Thoracic aorta (tissue), 2 donors: ENCODE data around the gene NPHP3. TPM values are rescaled to one million over a fixed set of nuclear protein-coding genes. Genes with fewer than 3 reads are reported as not detected.

Experiments
- ATAC-seq: fragments of 150-250 bp; one replicate; pipeline ENCODE4 v1.8.0; 2017; ENCODE audit warnings: low read depth; ENCODE audit not compliant: insufficient number of reproducible peaks, low FRiP score
- DNase-seq: peaks from one replicate; pipeline ENCODE4 v3.0.0-alpha.2; 2020; ENCODE audit warnings: low spot score
- H3K27ac ChIP-seq, 2 donors: fragments of 200-600 bp; sonication (generic); 1 replicate in 1 of 2; 2 replicates in 1 of 2; pipeline ENCODE4 v1.5.1; 2016; ENCODE audit warnings: mild to moderate bottlenecking in 2 of 2, moderate library complexity in 2 of 2
- H3K27me3 ChIP-seq: fragments of 200-600 bp; sonication (generic); replicated peaks from 2 replicates; pipeline ENCODE4 v1.6.0; 2016; ENCODE audit warnings: mild to moderate bottlenecking; ENCODE audit not compliant: insufficient read depth
- H3K36me3 ChIP-seq: fragments of 200-600 bp; sonication (generic); one replicate; pipeline ENCODE4 v1.5.1; 2016
- H3K4me1 ChIP-seq, 2 donors: fragments of 200-600 bp; sonication (generic); 1 replicate in 1 of 2; 2 replicates in 1 of 2; pipeline versions ENCODE4 v1.5.1 to v1.6.0; 2016; ENCODE audit warnings: low read depth in 2 of 2, mild to moderate bottlenecking in 1 of 2; ENCODE audit not compliant: control insufficient read depth in 1 of 2
- H3K4me3 ChIP-seq: fragments of 200-600 bp; sonication (generic); 2 replicates; pipeline ENCODE4 v1.5.1; 2016; ENCODE audit warnings: mild to moderate bottlenecking
- H3K9me3 ChIP-seq: fragments of 200-600 bp; sonication (generic); 2 replicates; pipeline ENCODE4 v1.5.1; 2016
- total RNA-seq, 2 donors: library from RNA; depleted of rRNA; stranded (reverse); fragments of >200 nt; gene quantifications; one replicate each; pipeline versions ENCODE4 v1.1.0 to v1.2.3, GENCODE V29; 2016
- TF ChIP-seq, protein P1 (sequence below): fragments of 200-600 bp; sonication (generic); IDR thresholded peaks from one replicate; pipeline ENCODE4 v1.5.1; 2019; ENCODE audit warnings: antibody characterized with exemption

NPHP3 gene
- total RNA-seq, 2 donors from 2014 or later: 36.3 to 99.7 TPM

DNA sequence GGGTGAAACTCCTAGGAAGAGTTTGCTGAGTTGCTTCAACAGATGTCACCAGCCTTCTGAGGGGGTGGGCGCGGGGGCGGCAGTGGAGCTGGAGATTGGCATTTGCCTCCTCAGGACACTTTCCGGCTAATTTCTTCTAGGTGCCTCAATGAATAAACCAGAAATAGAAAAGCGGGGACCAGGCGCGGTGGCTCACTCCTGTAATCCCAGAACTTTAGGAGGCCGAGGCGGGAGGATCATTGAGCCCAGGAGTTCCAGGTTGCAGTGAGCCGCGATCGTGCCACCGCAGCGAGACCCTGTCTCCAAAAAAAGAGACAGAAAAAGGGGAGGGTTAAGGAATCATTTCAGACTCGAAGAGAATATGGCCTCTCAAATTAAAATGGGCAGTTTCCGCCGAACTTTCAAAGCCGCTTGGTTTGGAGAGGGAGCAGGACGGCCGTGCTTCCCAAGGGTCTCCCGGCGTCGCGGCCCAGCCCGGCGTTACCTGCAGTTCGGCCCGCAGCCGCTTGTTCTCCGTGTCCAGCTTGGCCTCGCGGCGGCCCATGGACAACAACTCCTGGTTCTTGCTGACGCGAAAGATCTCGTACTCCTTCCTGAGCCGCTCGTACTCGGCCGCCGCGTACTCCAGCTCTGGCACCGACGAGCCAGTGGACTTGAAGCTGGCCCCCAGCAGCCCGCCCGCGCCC lies 587 bp downstream of the NPHP3 start:
- DNase-seq (peak; percentile 36), ATAC-seq (peak; percentile 16)
- Histone ChIP-seq H3K4me3 (peak overlapping the region; percentile 94), H3K4me1 (peaks cover 22 to 35% of the 10 kb centered on the region in 2 donors), H3K27me3 (no peaks in the 10 kb centered on the region), H3K27ac (peak overlapping the region; percentile 97 to 98), H3K9me3 (no peaks in the 10 kb centered on the region), H3K36me3 (no peaks in the 10 kb centered on the region)
- TF ChIP-seq, protein P1, sequence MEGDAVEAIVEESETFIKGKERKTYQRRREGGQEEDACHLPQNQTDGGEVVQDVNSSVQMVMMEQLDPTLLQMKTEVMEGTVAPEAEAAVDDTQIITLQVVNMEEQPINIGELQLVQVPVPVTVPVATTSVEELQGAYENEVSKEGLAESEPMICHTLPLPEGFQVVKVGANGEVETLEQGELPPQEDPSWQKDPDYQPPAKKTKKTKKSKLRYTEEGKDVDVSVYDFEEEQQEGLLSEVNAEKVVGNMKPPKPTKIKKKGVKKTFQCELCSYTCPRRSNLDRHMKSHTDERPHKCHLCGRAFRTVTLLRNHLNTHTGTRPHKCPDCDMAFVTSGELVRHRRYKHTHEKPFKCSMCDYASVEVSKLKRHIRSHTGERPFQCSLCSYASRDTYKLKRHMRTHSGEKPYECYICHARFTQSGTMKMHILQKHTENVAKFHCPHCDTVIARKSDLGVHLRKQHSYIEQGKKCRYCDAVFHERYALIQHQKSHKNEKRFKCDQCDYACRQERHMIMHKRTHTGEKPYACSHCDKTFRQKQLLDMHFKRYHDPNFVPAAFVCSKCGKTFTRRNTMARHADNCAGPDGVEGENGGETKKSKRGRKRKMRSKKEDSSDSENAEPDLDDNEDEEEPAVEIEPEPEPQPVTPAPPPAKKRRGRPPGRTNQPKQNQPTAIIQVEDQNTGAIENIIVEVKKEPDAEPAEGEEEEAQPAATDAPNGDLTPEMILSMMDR: peak; percentile 53

- TF ChIP-seq, protein P1: no peak
- Histone ChIP-seq H3K4me3 (peak overlapping the region; percentile 94), H3K9me3 (no peaks in the 10 kb centered on the region), H3K36me3 (no peaks in the 10 kb centered on the region), H3K27ac (no peak overlapping the region), H3K4me1 (peaks cover 22 to 35% of the 10 kb centered on the region in 2 donors), H3K27me3 (no peaks in the 10 kb centered on the region)
- DNase-seq: no peak
- no peak for ATAC-seq
Observed at GRCh38 chr3:132720228-132720627, 2.0 kb downstream of the NPHP3 start.

DNA sequence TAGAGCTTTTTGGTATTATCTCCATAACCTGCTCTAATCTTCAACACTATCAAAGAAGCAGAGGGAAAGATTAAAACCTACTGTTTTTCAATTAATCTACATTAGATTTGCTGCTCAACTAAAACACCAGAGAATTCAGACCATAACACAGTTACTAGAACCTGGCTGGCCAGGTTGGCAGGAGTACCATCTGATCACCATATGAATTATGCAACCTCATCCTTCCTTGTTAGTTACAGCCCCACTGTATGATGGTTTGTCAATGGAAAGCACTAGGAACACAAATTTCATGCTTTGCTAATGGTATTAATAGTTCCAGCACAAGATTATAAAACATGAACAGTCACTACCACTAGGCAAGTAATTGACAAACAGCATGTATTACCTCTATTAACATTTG lies 5.8 kb downstream of the NPHP3 start:
- Histone ChIP-seq H3K4me3 (no peak overlapping the region), H3K36me3 (peaks cover 5% of the 10 kb centered on the region), H3K27me3 (no peaks in the 10 kb centered on the region), H3K4me1 (peaks cover 21 to 33% of the 10 kb centered on the region in 2 donors), H3K9me3 (no peaks in the 10 kb centered on the region), H3K27ac (no peak overlapping the region)
- ATAC-seq (no peak), DNase-seq (no peak)
- TF ChIP-seq, protein P1: no peak

DNA sequence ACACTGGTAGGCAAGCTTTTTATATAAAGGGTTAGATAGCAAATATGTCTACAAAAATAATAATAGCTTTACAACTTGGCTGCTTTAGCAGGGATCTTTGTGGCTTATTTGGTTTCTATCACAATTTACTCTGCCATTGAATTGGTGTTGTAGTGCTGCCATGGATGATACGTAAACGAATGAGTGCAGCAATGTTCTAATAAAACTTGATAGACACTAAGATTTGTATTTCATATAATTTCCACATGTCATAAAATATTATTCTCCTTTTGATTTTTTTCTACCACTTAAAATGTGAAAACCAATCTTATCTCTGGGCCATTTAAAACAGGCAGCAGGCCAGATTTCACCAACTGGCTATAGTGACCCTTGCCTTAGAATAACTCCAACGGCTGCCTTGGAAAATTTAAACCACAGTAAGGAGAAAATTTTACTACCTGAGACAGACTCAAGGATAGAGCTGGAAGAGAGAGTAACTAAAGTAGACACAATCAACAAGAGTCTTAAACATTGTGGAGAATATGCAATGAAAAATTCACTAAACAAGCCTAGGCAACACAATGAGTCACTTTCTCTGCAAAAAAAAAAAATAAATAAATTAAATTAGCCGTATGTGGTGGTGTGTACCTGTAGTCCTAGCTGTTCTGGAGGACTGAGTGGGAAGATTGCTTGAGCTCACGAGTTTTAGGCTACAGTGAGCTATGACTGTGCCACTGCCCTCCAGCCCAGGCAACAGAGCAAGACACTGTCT lies 8.1 kb downstream of the NPHP3 start:
- no peak for ATAC-seq
- DNase-seq: no peak
- Histone ChIP-seq H3K36me3 (peaks cover 18% of the 10 kb centered on the region), H3K27me3 (no peaks in the 10 kb centered on the region), H3K9me3 (no peaks in the 10 kb centered on the region), H3K27ac (no peak overlapping the region), H3K4me3 (no peak overlapping the region), H3K4me1 (peaks cover 1 to 16% of the 10 kb centered on the region in 2 donors)
- TF ChIP-seq, protein P1: no peak

GRCh38 chr3:132710311-132710710 lies 11.9 kb downstream of the NPHP3 start:
- Histone ChIP-seq H3K4me3 (no peak overlapping the region), H3K36me3 (peaks cover 35% of the 10 kb centered on the region), H3K9me3 (no peaks in the 10 kb centered on the region), H3K4me1 (peaks cover 0 to 6% of the 10 kb centered on the region in 2 donors), H3K27ac (no peak overlapping the region), H3K27me3 (no peaks in the 10 kb centered on the region)
- no peak for ATAC-seq
- TF ChIP-seq, protein P1: no peak
- no peak for DNase-seq
